ENCODE measurements around the gene TCTA.
"Not testable (repeated sequence)": the region's sequence is repeated elsewhere in the genome, so short reads cannot be mapped to it uniquely, and the experiment has no call there.

The TCTA gene, protein sequence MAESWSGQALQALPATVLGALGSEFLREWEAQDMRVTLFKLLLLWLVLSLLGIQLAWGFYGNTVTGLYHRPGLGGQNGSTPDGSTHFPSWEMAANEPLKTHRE

DNA sequence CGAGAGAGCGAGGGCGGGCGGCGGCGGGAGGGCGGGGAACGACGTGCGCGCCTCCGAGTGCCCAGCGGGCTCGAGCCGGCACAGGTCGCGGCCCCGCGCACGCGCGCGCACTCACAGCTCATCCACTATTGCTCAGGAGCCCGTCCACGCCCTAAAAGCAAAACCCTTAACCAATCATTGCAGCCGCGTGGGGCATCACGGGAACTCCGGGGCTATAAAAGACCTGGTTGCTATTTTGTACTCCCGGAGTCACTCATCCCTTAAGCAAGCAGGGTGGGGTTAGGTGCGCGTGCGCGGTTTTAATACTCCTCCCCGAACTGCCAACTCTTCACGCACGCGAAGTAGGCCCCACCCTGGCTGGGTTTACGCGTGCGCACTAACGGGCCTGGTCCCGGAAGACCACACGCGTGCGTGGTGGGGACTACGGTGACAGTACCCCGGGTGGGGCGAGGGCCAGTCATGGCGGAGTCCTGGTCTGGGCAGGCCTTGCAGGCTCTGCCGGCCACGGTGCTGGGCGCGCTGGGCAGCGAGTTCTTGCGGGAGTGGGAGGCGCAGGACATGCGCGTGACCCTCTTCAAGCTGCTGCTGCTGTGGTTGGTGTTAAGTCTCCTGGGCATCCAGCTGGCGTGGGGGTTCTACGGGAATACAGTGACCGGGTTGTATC is at the start of gene TCTA, which contains the start of gene RHOA:
TCTA (plus strand) TSS at position 456 of the 664 bp plus-strand sequence; CDS start at position 460, 4 bp downstream.
RHOA (minus strand) TSS at position 9 of the 664 bp plus-strand sequence. CDS start 36,387 bp downstream, outside the sequence.
- DNase-seq: peak; percentile 100

DNA sequence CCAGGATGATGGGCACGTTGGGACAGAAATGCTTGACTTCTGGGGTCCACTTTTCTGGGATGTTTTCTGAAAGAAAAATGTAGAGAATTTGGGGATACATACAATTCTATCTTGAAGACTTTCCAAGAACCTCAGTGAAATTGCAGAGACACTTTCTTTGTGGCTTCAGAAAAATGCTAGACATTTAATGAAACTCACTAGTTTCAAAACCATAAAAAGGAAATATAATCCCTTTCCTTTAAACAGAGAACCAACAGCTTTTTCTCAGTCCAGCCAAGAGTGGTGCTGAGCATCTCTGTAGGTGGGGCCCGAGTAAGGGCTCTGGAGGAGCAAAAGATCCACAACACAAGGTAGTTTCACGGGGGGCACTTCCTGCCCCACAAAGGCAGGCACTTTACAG is 49.7 kb upstream of the TCTA start:
- no peak for DNase-seq

DNA sequence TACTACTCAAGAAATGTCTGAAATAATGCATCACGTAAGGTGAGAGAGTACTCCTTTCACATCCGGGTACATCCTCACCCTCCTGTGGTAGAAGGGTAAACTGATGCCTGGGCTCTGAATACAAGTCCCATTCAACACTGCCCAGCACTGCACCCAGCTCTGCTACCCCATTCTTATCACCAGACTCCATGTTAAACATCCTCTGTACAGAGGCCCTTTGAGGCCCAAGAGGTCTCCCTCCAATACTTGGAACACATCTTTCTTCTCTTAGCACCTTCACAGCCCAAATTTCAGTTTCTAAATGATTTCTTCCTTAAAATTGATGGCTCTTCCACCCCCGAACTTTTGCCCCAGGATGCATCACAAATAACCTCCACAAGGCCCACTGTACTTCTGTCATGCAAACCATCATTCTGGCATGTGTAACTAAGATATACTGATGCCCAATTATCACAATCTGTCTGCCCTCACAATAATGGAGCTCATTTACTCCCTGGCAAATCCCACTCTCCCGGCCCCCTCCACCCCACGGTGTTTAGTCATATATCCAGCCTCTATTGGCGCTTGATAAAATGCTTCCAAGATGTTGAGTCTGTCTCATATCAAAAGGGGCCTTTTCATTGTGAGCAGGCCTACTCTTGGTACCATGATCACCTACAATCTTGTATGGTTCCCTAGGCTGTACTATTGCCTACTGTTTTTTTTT is 41.5 kb upstream of the TCTA start:
- DNase-seq: no peak

DNA sequence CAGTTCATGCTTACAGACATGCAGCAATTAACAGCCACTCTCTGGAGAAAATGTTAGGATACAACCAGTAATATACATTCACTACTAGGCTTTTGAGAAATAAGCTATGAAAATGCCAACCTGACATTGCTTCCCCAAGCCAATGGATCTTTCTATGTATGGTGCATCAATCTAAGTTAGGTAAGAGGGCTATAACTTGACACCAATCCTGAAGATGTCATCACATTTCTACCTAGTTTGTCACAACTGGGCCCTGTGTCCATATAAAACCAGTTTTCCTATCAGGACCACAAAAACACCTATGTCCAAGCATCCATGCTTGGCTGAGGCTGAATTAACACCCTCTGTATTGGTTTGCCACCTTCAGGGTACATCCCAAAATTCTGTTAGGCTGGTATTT is 40.3 kb upstream of the TCTA start:
- no peak for DNase-seq

DNA sequence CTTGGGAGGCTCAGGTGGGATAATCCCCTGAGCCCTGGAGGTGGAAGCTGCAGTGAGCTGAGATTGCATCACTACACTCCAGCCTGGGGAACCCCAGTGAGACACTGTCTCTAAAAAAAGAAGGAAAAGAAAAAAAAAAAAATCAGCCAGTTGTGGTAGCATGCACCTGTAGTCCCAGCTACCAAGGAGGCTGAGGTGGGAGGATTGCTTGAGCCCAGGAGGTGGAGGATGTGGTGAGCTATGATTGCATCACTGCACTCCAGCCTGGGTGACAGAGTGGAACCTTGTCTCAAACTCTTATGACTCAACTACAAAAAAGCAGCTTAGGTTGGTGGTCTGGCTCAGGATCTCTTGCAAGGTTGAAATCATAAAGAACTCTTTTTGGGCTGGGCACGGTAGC is 34.7 kb upstream of the TCTA start:
- no peak for DNase-seq

DNA sequence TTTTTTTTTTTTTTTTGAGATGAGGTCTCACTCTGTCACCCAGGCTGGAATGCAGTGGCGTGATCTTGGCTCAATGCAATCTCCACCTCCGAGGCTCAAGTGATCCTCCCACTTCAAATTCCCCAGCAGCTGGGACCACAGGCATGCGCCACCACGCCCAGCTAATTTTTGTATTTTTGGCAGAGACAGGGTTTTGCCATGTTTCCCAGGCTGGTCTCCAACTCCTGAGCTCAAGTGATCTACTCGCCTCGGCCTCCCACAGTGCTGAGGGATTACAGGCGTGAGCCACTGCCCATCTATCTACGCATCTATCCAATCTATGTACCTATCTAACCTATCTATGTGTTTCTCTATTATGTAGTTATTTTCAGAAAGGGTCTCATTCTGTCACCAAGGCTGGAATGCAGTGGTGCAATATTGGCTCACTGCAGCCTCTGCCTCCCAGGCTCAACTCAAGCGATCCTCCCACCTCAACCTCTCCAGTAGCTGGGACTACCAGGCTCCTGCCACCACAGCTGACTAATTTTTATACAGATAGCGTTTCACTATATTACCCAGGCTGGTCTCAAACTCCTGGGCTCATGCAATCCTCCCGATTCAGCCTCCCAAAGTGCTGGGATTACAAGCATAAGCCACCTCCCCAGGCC is 33.9 kb upstream of the TCTA start:
- DNase-seq: no peak

DNA sequence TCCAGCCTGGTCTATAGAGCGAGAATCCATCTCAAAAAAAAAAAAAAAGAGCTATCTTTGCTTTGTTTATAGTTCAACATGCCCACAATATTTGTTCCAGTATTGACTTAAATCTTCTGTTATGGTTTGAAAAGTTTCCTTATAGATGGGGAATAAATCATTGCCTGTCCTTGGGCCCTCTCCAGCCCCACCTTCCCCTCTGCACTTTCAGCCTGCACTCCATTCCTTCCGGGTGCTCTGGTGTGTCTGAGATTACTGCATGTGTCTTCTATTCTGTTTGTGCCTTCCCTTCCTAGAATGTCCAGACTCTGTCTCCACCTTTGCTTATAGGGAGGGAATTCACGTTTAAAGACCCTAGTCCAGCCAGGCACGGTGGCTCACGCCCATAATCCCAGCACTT is 28.8 kb upstream of the TCTA start:
- DNase-seq: no peak

DNA sequence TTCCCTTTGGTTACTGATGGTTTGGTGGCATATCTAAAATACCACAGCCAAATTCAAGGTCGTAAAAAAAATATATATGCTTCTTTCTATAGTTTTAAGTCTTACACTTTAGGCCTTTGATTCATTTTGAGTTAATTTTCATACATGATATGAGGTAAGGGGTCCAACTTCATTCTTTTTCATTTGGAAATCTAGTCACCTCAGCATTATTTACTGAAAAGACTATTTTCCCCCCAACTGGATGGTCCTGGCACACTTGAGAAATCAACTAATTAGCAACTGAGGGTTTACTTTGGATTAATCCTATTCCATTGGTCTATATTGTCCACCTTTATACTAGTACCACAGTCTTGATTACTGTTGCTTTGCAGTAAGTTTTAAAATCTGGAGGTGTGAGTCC is 26.6 kb upstream of the TCTA start:
- no peak for DNase-seq

DNA sequence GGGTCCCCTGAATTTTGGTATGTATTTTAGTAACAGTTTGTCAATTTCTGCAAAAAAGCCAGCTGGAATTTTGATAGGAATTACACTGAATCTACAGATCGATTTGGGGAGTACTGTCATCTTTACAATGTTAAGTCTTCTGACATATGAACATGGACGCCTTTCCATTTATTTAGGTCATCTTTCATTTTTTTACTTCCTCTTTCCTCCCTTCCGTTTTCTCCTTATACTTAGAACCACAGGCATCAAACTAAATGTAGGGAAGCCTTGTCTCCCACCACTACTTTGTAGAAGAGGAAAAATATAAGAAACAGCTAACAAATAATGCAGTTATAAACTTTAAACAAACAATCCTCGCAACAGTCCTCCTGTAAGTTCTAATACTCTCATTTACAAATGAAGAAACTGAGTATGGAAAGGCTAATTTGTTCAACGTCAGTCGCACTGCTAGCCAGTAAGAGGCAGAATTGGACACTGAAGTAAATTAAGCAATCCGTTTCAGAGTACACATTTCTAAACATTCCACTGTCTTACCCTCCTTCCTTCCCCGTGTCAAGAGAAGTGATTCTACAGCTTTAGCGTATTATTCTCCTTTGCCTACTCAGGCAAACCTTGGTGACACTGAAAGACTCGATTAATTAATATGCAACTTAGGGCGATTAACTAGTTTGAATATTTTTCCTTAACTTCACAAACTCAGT is 26.0 kb upstream of the TCTA start:
- peak; percentile 65 to 68 for DNase-seq

DNA sequence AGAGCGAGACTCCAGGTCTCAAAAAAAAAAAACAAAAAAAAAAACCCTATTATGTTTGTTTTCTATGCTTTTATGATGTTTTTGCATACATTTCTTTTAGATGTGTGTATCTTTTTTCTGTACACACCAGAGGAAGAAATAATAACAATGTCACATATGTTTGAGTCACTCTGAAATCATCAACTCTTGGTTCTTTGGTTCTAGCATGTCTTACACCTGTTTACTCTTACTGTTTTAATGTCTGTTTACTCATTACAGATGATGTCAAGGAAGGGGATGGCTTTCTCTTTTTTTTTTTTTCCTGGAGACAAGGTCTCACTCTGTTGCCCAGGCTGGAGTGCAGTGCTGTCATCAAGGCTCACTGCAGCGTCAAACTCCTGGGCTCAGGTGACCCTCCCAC is 24.5 kb upstream of the TCTA start:
- DNase-seq: no peak

DNA sequence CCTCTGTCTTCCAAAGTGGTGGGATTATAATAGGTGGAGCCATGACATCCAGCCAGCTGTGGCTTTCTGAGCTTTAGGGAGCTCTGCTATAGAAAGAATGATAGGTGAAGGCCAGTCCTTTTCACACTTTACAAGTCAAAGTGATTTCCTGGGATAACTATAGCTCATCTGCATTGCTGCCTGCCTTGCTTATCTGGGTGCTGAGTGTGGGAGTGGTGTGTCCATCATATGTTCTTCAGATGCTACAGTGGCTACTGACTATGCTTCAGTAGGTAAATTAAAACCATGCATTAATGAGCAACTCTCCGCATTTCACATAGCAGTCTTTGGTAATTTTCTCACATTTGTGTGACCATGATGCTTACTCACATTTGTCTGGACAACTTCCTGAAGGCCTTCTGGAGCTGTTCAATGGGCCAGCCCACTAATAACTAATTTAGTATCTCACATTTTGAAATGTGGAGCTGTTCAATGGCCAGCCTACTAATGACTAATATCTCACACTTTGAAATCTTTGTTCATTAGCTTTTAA is 23.9 kb upstream of the TCTA start:
- peak in 1 of 2 donors; percentile 33 for DNase-seq

DNA sequence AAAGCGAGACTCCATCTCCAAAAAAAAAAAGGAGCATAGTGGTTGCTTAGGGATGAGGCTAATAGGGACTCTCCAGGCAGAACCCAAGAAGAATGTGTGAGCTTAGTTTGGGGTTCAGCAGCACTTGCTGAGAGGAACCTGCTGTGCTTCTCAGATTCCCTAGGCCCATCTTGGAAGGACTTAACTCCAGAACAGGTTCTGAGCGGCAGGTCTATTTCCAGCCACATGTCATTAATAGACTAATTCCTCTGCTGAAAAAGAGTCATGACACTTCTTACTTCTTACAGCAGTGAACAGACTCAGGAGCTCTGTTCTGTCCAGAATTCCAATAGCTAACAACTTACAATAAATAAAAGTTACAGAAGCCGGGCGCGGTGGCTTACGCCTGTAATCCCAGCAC is 22.9 kb upstream of the TCTA start:
- DNase-seq: no peak

DNA sequence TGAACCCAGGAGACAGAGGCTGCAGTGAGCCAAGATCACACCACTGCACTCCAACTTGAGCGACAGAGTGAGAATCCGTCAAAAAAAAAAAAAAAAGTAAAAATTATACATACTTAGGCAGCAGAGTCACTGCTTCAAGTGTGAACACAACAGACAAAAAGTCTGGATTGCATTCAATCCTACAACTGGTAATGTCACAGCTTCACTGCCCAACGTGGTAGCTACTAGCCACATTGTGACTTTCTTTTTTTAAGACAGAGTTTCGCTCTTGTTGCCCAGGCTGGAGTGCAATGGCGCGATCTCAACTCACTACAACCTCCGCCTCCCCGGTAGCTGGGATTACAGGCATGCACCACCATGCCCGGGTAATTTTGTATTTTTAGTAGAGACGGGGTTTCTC is 20.9 kb upstream of the TCTA start:
- not testable (repeated sequence) for DNase-seq

DNA sequence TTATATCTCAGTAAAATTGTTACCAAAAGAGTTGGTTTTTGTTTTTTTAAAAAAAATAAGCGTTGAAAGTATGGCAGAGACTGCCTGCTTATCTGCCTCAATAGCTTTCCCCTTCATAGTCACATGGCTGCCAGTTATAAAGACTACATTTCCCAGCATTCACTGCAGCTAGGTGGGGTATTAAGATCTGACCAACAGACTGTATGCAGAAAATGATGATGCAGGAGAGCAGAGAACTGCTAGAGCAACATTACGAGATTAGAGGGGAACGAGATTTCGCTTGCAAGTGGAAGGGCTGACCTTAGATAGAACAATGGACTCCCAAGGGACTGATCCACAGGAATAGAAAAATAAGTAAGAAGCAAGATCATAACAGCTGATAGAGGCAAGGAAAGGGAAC is 14.8 kb upstream of the TCTA start:
- DNase-seq: no peak

DNA sequence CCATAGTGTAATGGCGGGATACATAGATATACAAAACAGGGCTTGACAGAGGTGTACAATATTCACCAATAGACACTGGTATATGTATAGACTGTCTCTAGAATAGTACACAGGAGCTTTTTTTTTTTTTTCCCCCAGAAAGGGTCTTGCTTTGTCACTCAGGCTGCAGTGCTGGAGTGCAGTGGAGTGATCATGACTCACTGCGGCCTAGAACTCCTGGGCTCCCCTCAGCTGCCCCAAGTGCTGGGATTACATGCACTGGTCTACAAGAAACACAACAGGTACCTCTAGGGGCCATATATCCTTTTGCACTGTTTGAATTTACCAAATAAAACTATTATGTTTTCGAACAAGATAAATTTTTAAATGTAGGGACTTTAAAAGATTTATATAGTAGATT is 12.8 kb upstream of the TCTA start:
- no peak for DNase-seq

DNA sequence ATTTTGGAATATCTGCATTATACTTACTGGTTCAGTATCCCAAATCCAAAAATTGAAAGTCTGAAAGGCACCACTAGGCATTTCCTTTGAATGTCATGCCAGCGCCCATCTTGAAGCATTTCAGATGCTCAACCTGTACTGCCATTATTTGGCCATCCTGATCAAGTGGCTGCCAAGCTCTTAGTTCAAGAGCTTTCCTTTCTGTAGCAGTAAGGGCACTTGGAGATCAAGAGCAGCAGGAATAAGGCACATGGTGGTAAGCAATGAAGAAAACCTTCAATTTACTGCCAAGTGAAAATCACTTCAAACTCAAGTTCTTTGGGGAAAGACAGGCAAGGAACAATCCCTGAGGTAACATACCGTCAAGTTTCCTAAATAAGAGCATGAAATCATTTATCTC is 10.5 kb upstream of the TCTA start:
- DNase-seq: no peak

DNA sequence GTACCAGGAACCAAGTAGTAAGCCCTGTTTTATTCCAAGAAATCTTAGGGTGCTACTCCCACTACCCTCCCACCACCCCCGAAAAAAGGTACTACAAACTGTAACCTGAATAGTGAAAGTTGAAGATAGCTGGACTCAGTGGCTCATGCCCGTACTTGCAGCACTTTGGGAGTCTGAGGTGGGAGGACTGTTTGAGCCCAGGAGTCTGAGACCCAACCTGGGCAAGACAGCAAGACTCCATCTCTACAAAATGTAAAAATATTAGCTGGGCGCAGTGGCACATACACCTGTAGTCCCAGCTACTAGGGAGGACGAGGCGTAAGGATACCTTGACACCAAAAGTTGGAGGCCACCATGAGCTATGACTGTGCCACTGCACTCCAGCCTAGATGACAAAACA is 8.3 kb upstream of the TCTA start:
- no peak for DNase-seq

DNA sequence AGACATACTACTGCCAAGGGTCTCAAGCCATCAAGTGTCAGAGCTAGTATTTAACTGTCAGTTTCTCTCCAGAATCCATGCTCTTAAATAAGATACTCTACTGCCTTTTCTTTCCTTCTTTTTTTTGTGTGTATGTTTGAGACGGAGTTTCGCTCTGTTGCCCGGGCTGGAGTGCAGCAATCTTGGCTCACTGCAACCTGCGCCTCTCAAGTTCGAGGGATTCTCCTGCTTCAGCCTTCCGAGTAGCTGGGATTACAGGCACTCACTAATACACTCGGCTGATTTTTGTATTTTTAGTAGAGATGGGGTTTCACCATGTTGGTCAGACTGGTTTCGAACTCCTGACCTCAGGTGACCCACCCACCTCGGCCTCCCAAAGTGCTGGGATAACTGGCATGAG is 6.7 kb upstream of the TCTA start:
- not testable (repeated sequence) for DNase-seq

DNA sequence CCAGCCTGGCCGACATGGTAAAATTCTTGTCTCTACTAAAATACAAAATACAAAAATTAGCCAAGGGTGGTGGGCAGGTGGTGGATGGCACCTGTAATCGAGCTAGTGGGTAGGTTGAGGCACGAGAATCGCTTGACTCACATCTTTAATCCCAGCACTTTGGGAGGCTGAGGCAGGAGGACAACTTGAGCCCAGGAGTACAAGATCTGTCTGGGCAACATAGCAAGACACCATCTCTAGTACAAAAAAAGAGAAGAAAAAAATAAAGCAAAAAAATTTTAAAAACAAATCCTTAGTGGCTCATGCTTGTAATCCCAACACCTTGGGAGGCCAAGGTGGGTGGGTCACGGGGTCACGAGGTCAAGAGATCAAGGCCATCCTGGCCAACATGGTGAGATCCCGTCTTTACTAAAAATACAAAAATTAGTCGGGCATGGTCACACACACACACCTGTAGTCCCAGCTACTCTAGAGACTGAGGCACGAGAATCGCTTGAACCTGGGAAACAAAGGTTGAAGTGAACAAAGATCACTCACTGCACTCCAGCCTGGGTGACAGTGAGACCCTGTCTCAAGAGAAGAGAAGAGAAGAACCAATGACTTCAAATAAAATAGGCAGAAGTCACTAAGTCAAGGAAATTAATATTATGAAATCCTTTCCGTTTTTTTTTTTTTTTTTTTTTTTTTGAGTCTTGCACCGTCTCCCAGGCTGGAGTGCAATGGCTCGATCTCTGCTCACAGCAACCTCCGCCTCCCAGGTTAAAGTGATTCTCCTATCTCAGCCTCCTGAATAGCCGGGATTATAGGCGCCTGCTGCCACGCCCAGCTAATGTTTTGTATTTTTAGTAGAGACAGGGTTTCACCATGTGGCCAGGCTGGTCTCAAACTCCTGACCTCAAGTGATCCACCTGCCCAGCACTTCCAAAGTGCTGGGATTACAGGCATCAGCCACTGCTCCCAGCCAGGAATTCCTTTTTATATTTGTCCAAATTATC is 5.4 kb upstream of the TCTA start:
- peak; percentile 38 to 63 for DNase-seq

DNA sequence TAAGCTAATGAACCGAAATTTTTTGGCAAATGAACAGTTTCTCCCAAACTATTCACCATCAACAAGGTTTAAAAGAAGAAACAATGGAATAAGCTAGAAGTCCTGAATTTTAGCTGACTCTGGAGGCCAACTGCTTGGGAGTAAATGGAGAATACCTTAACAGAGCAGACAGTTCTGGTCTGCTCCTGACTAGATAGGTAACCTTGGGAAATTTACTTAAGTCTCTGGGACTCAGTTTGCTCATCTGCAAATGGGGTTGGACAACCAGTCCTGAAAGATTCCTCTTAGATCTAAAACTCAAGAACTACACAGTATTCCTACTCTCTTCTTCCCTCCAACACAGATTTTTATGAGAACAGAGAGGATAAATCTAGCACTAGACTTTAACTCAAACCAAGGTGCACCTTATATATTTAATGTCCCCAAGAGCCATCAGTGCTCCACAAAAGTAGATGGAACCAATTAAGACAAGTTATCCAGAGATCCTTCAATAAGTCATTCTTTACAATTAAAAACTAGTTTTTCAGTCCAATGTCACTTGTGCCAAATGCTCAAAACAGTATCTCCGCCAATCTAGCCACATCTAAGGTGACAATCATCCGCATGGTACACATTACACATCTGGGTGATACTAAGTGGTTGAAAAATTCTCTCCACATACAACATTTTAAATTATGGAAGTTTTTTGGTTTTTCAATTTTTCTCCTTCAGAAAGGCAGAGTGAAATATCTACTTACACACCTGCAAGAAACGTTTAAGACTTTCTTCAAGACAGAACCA is 2.0 kb upstream of the TCTA start:
- DNase-seq: no peak
